ENCODE measurements around the gene ATG16L1.

- no peak for TF ChIP-seq CTCF (IDR thresholded peaks at IDR 0.05)
- TF ChIP-seq POLR2A (IDR thresholded peaks at IDR 0.05) = no peak
Observed at GRCh38 chr2:233208382-233209116, 42.9 kb upstream of the ATG16L1 start.

Measured in esophagus squamous epithelium (tissue), 4 donors.